HUES48 (cell line): Measurements from ENCODE around the gene LGALS12.

ENCODE experiments used
- H3K27ac ChIP-seq: one replicate; pipeline ENCODE4 v1.7.0; 2013; ENCODE audit warnings: low read depth, low read length, inconsistent platforms
- H3K27me3 ChIP-seq: 2 replicates; pipeline ENCODE4 v1.6.1; 2013; ENCODE audit warnings: mild to moderate bottlenecking, low read length; ENCODE audit not compliant: control insufficient read depth, insufficient read depth
- H3K36me3 ChIP-seq: 2 replicates; pipeline ENCODE4 v1.6.1; 2013; ENCODE audit warnings: low read length; ENCODE audit not compliant: control insufficient read depth, insufficient read depth
- H3K4me1 ChIP-seq: 2 replicates; pipeline ENCODE4 v1.6.1; 2013; ENCODE audit warnings: mild to moderate bottlenecking, low read length; ENCODE audit not compliant: control insufficient read depth, insufficient read depth
- H3K4me3 ChIP-seq: 2 replicates; pipeline ENCODE4 v1.5.1; 2013; ENCODE audit warnings: mild to moderate bottlenecking, low read depth, low read length
- H3K9ac ChIP-seq: 2 replicates; pipeline ENCODE4 v1.6.1; 2013; ENCODE audit warnings: mild to moderate bottlenecking, low read depth, low read length, moderate library complexity
- H3K9me3 ChIP-seq: 2 replicates; pipeline ENCODE4 v1.6.1; 2013; ENCODE audit warnings: low read length; ENCODE audit not compliant: control insufficient read depth, insufficient read depth

The LGALS12 gene

DNA sequence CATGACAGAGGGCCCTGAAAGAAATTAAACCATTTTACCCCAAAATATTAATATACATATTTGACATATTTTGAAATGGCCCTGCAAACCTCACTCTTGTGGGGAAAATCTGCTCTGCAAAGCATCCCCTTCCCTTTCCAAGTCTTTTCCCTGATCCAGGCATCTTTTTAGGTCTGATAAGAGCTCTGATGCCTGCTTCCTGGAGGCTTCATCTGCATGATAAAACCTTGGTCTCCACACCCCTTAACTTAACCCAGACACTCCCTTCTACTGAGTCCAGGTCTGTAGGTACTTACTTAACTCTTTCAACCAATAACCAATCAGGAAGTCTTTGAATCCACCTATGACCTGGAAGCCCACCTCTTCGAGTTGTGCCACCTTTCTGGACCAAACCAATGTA, 1.8 kb upstream of the LGALS12 start:
- no peaks in the 10 kb centered on the region for H3K36me3 ChIP-seq
- H3K9ac ChIP-seq = no peak overlapping the region
- H3K27me3 ChIP-seq = no peaks in the 10 kb centered on the region
- H3K4me3 ChIP-seq = no peak overlapping the region
- H3K4me1 ChIP-seq = peaks cover 26% of the 10 kb centered on the region
- peaks cover 17% of the 10 kb centered on the region for H3K9me3 ChIP-seq
- no peak overlapping the region for H3K27ac ChIP-seq

DNA sequence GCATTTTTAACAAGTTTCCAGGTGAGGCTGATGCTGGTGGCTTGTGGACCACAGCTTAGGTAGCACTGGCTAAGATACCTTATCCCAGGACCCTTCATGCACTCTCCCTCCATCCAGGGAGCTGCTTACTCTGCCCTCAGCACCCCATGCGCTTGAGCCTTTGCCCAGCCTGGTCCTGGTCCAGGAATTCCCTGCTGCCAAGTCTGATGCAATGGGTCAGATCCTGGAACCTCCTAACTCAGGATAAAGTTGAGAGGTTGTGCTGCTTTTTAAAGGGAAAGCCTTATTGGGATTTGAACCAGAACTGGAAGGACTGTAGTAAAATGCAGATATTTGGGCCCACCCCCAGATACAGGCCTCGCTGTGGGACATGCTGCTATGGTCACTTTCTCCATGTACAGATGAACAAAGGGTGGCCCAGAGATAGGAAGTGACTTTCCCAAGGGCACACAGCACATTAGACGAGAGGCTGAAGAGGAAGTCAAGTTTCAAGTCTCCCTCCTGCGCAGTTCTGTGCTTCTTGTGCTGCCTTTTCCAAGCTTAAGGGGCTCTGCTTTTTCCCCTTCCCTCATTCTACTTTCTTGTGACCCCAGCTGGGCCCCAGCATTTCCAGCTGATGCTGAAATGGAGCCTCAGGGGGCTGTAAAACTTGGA, 824 bp upstream of the LGALS12 start:
- Histone ChIP-seq H3K9me3 (peaks cover 10% of the 10 kb centered on the region), H3K4me1 (peaks cover 26% of the 10 kb centered on the region), H3K27me3 (no peaks in the 10 kb centered on the region), H3K4me3 (no peak overlapping the region), H3K36me3 (no peaks in the 10 kb centered on the region), H3K9ac (no peak overlapping the region), H3K27ac (no peak overlapping the region)

GRCh38 chr11:63506876-63507275, 992 bp downstream of the LGALS12 start:
- Histone ChIP-seq H3K4me1 (peaks cover 33% of the 10 kb centered on the region), H3K9me3 (no peaks in the 10 kb centered on the region), H3K9ac (no peak overlapping the region), H3K27me3 (no peaks in the 10 kb centered on the region), H3K27ac (no peak overlapping the region), H3K36me3 (no peaks in the 10 kb centered on the region), H3K4me3 (no peak overlapping the region)

- H3K4me3 ChIP-seq = no peak overlapping the region
- H3K36me3 ChIP-seq = no peaks in the 10 kb centered on the region
- no peaks in the 10 kb centered on the region for H3K9me3 ChIP-seq
- H3K27ac ChIP-seq = no peak overlapping the region
- H3K27me3 ChIP-seq = no peaks in the 10 kb centered on the region
- H3K4me1 ChIP-seq = peaks cover 33% of the 10 kb centered on the region
- H3K9ac ChIP-seq = no peak overlapping the region
Observed at GRCh38 chr11:63507511-63507910, 1.6 kb downstream of the LGALS12 start.

DNA sequence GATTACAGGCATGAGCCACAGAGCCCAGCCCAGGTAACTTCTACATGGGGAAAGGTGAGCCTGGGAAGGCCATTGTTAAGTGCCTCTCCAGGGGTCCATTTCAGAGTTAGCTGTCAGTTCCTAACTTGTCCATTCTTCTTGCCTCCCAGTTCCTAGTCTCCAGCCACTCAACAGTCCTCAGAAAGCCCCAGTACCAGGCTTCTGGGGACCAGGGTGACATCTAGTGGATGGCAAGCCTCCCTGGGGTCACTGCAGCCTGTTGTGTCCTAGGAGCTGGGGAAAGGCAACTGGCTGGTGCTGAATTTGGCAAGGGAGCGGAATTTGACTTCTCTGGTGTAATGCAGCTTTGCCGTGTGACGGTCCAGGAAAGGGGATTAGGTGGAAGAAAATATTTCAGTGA, 2.1 kb downstream of the LGALS12 start:
- Histone ChIP-seq H3K4me3 (no peak overlapping the region), H3K27ac (no peak overlapping the region), H3K9me3 (no peaks in the 10 kb centered on the region), H3K4me1 (peaks cover 33% of the 10 kb centered on the region), H3K36me3 (no peaks in the 10 kb centered on the region), H3K27me3 (no peaks in the 10 kb centered on the region), H3K9ac (no peak overlapping the region)

GRCh38 chr11:63508745-63509144, 2.9 kb downstream of the LGALS12 start:
- peaks cover 27% of the 10 kb centered on the region for H3K4me1 ChIP-seq
- H3K27me3 ChIP-seq = no peaks in the 10 kb centered on the region
- H3K9me3 ChIP-seq = no peaks in the 10 kb centered on the region
- H3K36me3 ChIP-seq = no peaks in the 10 kb centered on the region
- H3K27ac ChIP-seq = no peak overlapping the region
- H3K9ac ChIP-seq = no peak overlapping the region
- no peak overlapping the region for H3K4me3 ChIP-seq

DNA sequence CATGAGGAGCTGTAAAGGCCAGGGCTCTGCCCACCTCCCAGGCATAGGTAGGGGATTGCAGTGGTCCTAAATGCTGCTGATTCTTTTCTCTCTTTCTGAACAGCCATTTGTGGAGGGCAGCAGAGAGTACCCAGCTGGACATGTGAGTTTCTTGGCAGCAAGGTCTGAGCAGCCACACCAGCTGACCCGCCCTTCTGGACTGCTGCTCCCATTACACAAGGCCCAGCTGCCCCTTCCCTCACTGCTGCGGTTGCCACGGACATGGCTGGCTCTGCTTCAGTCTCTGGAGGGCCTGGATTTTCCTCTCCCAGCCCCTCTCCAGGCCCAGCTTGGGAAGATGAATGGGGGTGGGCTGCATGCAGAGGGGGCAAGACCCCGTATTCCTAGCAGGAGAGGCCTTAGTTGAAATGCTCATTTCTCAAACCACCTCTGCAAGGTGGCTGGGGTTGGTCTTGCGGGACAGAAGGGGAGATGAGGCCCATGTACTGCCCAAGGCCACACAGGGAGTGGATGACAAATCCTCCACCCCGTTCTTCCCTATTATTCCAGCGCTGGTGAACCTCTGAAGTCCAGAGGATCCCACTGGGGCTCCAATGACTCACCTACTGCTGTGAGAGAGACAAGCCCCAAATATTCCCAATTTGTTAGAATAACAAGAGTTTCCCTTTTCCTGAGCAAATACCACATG, 4.6 kb downstream of the LGALS12 start:
- Histone ChIP-seq H3K27ac (peak overlapping the region; percentile 60), H3K4me3 (no peak overlapping the region), H3K27me3 (no peaks in the 10 kb centered on the region)

GRCh38 chr11:63511048-63511748, 5.3 kb downstream of the LGALS12 start:
- Histone ChIP-seq H3K27ac (peak overlapping the region; percentile 60), H3K9me3 (no peaks in the 10 kb centered on the region), H3K36me3 (no peaks in the 10 kb centered on the region), H3K4me1 (peaks cover 11% of the 10 kb centered on the region), H3K9ac (no peak overlapping the region), H3K27me3 (no peaks in the 10 kb centered on the region), H3K4me3 (no peak overlapping the region)

More for the DNA sequence above, 4.6 kb downstream of the LGALS12 start:
- peaks cover 16% of the 10 kb centered on the region for H3K4me1 ChIP-seq
- no peaks in the 10 kb centered on the region for H3K9me3 ChIP-seq
- no peaks in the 10 kb centered on the region for H3K36me3 ChIP-seq
- no peak overlapping the region for H3K9ac ChIP-seq

DNA sequence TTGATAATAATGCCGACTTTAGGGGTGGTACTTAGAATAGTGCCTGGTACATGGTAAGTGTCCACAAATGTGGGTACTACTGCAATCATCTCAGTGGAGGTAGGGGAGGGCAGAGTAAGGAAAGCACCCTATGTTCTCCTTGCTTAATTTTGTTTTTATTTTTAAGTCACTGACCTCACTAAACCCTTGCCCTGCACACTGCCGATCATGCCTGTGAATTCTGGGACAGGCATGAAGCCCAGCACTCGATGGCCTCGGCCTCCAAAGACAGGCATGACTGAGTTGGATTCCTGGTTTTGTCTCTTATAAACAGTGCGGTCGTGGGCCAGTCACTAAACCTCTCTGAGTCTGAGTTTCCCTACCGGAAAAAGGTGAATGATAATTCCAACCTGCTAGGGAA, 6.9 kb downstream of the LGALS12 start:
- no peak overlapping the region for H3K27ac ChIP-seq
- H3K27me3 ChIP-seq = no peaks in the 10 kb centered on the region
- no peaks in the 10 kb centered on the region for H3K9me3 ChIP-seq
- no peaks in the 10 kb centered on the region for H3K36me3 ChIP-seq
- no peak overlapping the region for H3K9ac ChIP-seq
- peaks cover 7% of the 10 kb centered on the region; the same call in 1 of the 2 replicates for H3K4me1 ChIP-seq
- no peak overlapping the region for H3K4me3 ChIP-seq

GRCh38 chr11:63516109-63516508, 10.2 kb downstream of the LGALS12 start:
- H3K27ac ChIP-seq = no peak overlapping the region
- H3K36me3 ChIP-seq = no peaks in the 10 kb centered on the region
- no peak overlapping the region for H3K9ac ChIP-seq
- no peak overlapping the region for H3K4me3 ChIP-seq
- no peaks in the 10 kb centered on the region for H3K27me3 ChIP-seq
- peaks cover 8% of the 10 kb centered on the region for H3K9me3 ChIP-seq
- H3K4me1 ChIP-seq = peaks cover 3% of the 10 kb centered on the region; the same call in 1 of the 2 replicates

DNA sequence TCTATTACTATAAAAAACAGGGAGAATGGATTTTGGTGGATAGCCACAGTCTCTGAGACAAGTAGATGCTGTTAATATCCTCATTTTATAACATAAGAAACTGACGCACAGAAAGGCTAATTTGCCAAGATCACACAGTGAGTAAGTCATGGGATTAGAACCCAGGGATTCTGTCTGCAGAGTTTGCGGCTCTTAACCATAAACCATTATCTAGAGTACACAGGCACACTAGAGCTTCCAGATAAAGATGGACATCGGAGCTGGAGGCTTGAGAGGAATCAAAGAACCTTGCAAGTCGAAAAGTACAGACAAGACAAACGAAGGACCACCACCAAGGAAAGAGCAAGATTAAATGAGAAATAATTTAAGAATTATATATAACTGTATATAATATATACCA, 11.3 kb downstream of the LGALS12 start:
- Histone ChIP-seq H3K9ac (no peak overlapping the region), H3K27me3 (no peaks in the 10 kb centered on the region), H3K9me3 (peaks cover 13% of the 10 kb centered on the region), H3K4me3 (no peak overlapping the region), H3K4me1 (no peaks in the 10 kb centered on the region), H3K27ac (no peak overlapping the region), H3K36me3 (no peaks in the 10 kb centered on the region)
